Aorta (tissue), 5 donors: ENCODE data around the gene SMU1. TPM values are rescaled to one million over a fixed set of nuclear protein-coding genes. Genes with fewer than 3 reads are reported as not detected.

Source experiments
- ATAC-seq: fragments of 200-7000 bp; cut with Tn5 transposase; one replicate; pipeline ENCODE4 v1.9.1; 2022; ENCODE audit warnings: moderate library complexity; ENCODE audit not compliant: low FRiP score
- DNase-seq, 2 donors: peaks; one replicate each; pipeline ENCODE4 v3.0.0-alpha.2; 2020
- H3K27ac ChIP-seq, 2 donors: one replicate each; pipeline ENCODE4 v1.5.1; 2013; ENCODE audit warnings: low read length in 2 of 2, mild to moderate bottlenecking in 2 of 2, moderate library complexity in 2 of 2, control low read depth in 1 of 2, inconsistent platforms in 1 of 2, low read depth in 1 of 2
- H3K27me3 ChIP-seq, 2 donors: one replicate each; pipeline ENCODE4 v1.6.1; 2013; ENCODE audit warnings: control low read depth in 1 of 2, low read length in 1 of 2, mild to moderate bottlenecking in 1 of 2, moderate library complexity in 1 of 2; ENCODE audit not compliant: insufficient read depth in 2 of 2, control insufficient read depth in 1 of 2
- H3K36me3 ChIP-seq, 2 donors: one replicate each; pipeline ENCODE4 v1.6.1; 2013; ENCODE audit warnings: control low read depth in 1 of 2, low read length in 1 of 2, mild to moderate bottlenecking in 1 of 2; ENCODE audit not compliant: insufficient read depth in 2 of 2, control insufficient read depth in 1 of 2
- H3K4me1 ChIP-seq, 2 donors: one replicate each; pipeline ENCODE4 v1.6.1; 2013; ENCODE audit warnings: low read length in 2 of 2, control low read depth in 1 of 2, mild to moderate bottlenecking in 1 of 2, moderate library complexity in 1 of 2; ENCODE audit not compliant: insufficient read depth in 2 of 2, control insufficient read depth in 1 of 2
- H3K4me3 ChIP-seq, 2 donors: one replicate each; pipeline ENCODE4 v1.5.1; 2013; ENCODE audit warnings: low read length in 2 of 2, control low read depth in 1 of 2, mild to moderate bottlenecking in 1 of 2
- H3K9me3 ChIP-seq: one replicate; pipeline ENCODE4 v1.6.1; 2013; ENCODE audit warnings: mild to moderate bottlenecking, low read length; ENCODE audit not compliant: control insufficient read depth
- WGBS, 2 donors: extraction: QIAGEN DNeasy Blood & Tissue Kit; methylation state at CpG; one replicate each; pipeline ENCODE4 v1.1.7; 2013; 5-methylcytosine and 5-hydroxymethylcytosine counted together
- intact Hi-C, 2 donors: fragments of 100-400 bp; cut with DNase I; formaldehyde crosslinking; loops; one replicate each; pipeline versions ENCODE4 v1.14.2 to v1.15.0; 2022
- polyA plus RNA-seq, 2 donors: library from polyadenylated mRNA; stranded (reverse); fragments of 200-250 nt; gene quantifications; one replicate each; pipeline ENCODE4 v1.2.3, GENCODE V29; 2013
- total RNA-seq, 2 donors: library from RNA; stranded (reverse); fragmentation: NEBNext Ultra II Directional; extraction: Animal tissue kit (Norgen Biotek cat#: 25700); gene quantifications; one replicate each; pipeline ENCODE4 v1.2.1, GENCODE V29; 2021
- donor health status: healthy with polysubstance abuse.
- donor health status: Bipolar disorder and iron deficiency.
- donor health status: DM: no; HTN: no; CAD: no.
- donor health status: DM: no; HTN: no; CAD: no.
- donor health status: DM: yes; HTN: yes; CAD: no.

SMU1 gene
- total and polyA plus RNA-seq, 4 donors, result 8.3 to 18.7 (median 12.1) TPM

DNA sequence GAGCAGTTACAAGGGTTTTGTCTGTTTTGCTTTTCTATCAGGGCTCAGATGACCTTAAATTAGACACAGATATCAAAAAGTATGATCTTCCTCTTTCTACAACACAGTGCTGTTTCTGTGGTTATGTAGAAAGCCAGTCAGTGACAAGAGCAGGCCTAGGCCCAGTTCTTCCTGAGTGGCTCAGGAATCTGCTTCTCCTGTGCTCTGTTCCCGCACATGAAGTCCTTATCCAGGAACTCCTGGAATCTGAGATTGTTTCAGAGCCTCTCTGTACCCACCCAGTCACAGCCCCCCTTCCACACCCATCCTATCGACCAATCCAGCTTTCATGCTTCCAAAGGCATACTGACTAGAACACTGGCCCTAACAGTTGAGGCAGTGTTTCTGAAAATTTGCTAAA, 40.4 kb upstream of the SMU1 start:
- Histone ChIP-seq H3K9me3 (no peaks in the 10 kb centered on the region), H3K27me3 (no peaks in the 10 kb centered on the region), H3K36me3 (peaks cover 3 to 13% of the 10 kb centered on the region in 2 donors), H3K4me3 (no peak overlapping the region), H3K27ac (no peak overlapping the region), H3K4me1 (peaks cover 0 to 1% of the 10 kb centered on the region in 2 donors)
- 28 to 44% methylated on average over 2 of the region's 2 CpGs for WGBS, 2 donors
- intact Hi-C loops, result no loop called here
- ATAC-seq (no peak), DNase-seq (peak in 1 of 2 donors; percentile 38)

DNA sequence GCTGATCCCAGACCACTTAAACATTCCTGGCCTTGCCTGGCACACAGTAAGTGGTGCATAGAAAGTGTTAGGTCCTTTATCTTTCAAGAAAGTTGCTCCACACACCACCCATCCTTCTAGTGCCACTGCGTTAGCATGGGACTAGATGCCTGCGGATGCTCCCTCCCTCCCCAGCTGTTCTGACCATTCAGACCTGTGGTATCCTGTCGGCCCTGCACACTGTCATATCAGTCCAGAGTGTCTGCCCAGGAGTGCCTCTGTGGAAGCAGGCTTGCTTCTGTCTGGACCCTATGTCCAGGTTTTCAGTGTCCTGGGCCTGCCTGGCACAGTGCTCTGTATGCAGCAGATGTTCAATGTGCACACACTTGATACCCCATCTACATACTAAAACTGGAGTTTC, 38.3 kb upstream of the SMU1 start:
- Histone ChIP-seq H3K9me3 (no peaks in the 10 kb centered on the region), H3K36me3 (peaks cover 3 to 11% of the 10 kb centered on the region in 2 donors), H3K27me3 (no peaks in the 10 kb centered on the region), H3K27ac (no peak overlapping the region), H3K4me3 (no peak overlapping the region), H3K4me1 (no peaks in the 10 kb centered on the region)
- no peak for DNase-seq
- 90 to 91% methylated on average over 3 of the region's 3 CpGs for WGBS, 2 donors
- intact Hi-C loops, result no loop called here
- ATAC-seq, result no peak

DNA sequence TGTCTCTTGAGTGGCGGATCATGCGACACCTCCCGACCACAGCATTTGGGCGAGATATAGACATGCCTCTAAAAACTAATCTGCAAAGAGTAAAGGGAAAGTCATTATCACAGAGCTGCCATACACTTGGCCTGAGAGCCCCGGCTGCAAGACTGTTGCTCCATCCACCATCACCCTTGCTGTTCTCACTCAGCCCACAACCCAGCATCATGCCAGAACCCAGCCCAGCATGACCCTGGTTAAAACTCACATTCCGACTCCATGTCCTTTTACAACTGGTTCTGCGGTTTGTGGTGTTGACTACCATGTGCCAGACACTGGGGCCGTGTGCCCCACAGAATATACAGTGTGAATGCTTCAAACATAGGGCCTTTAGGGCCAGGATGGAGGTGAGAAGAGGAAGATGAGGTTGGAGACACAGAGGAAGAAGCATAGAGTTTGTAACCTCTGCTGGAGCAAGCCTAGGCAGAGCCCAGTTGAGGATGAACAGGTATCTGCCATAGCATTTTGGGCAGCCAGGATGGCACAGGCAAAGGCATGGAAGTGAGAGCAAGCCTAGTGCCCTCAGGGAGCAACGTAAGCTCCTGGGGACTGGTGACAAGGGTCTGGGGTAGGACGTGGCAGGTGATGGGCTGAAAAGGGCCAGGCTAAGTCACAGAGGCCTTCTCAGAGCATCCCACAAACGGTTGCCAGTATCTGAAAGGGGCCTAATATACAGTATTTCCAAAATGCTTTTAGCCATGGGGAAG, 37.5 kb upstream of the SMU1 start:
- H3K4me1 ChIP-seq, result no peaks in the 10 kb centered on the region
- no peak overlapping the region for H3K27ac ChIP-seq
- peaks cover 3 to 8% of the 10 kb centered on the region in 2 donors for H3K36me3 ChIP-seq
- no peak for ATAC-seq
- H3K4me3 ChIP-seq, result no peak overlapping the region
- no peaks in the 10 kb centered on the region for H3K9me3 ChIP-seq
- intact Hi-C loops, result no loop called here
- no peak for DNase-seq
- H3K27me3 ChIP-seq, result no peaks in the 10 kb centered on the region
- WGBS, 2 donors, result 90% methylated on average over 11 of the region's 11 CpGs

DNA sequence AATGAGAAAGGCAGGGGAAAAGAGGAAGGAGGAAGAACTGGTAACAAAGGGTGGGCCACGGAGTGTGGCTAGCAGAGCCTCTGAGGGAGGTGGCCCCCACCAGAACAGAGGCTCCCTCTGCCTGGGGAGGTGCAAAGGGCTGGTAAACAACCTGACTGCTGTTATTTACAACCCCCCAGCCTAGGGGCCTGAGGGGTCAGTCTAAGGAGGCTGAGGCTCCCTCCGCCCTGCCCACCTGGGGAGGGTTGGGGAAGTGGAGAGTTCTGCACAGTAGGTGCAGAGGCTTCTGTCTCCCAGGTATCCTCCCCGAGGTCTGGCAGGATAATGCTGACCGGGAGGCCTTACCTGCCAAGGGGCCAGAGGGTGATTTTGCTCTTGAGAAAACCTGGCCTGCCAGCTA, 35.6 kb upstream of the SMU1 start:
- no peaks in the 10 kb centered on the region for H3K4me1 ChIP-seq
- H3K9me3 ChIP-seq, result no peaks in the 10 kb centered on the region
- 66 to 75% methylated on average over 4 of the region's 4 CpGs for WGBS, 2 donors
- DNase-seq, result no peak
- no peak overlapping the region for H3K4me3 ChIP-seq
- peaks cover 0 to 8% of the 10 kb centered on the region in 2 donors for H3K36me3 ChIP-seq
- no peaks in the 10 kb centered on the region for H3K27me3 ChIP-seq
- ATAC-seq, result no peak
- intact Hi-C loops, result no loop called here
- H3K27ac ChIP-seq, result no peak overlapping the region

DNA sequence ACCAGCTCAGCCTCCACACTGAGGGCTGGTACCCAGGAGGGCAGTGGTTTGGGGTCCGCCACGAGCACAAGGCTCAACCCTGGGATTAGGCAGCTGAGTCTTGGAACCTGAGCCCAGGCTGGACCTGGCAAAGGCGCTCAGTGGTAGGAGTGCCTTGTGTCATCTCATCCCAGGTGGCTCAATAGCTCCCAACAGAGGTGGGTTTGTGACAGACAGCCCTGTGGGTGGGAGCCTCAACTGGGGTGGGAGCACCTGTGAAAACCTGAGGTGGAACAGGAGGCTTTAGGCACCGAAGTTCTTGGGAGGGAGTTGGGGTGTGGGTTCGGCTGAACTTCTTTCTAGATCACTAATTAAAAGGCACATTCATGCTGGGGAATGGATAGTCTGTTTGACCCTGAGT, 35.2 kb upstream of the SMU1 start:
- intact Hi-C loops, result no loop called here

DNA sequence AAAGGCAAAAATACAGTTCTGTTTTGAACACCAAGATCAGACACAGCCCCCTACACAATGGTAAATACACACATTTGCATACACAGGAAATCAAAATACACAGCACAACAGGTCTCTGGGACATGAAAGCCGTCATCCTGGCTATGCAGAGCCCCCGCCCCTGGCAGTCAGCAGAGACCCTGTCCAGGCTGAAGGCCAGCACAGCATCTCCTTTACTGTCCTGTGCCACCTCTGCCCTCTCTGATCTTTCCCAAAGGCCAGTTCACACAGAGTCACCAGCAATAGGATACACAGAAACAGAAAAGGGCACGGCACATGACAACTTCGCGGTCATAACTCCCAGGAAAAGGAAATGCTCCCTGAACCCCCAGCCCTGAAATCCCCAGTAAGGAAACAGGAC, 34.2 kb upstream of the SMU1 start:
- no peaks in the 10 kb centered on the region for H3K4me1 ChIP-seq
- H3K4me3 ChIP-seq, result no peak overlapping the region
- no peak overlapping the region for H3K27ac ChIP-seq
- ATAC-seq, result no peak
- no peaks in the 10 kb centered on the region for H3K27me3 ChIP-seq
- no peak for DNase-seq
- no peaks in the 10 kb centered on the region for H3K9me3 ChIP-seq
- 83 to 97% methylated on average over 5 of the region's 5 CpGs for WGBS, 2 donors
- H3K36me3 ChIP-seq, result peaks cover 0 to 8% of the 10 kb centered on the region in 2 donors
- intact Hi-C loops, result no loop called here

More for the DNA sequence above, 35.2 kb upstream of the SMU1 start:
- peaks cover 0 to 8% of the 10 kb centered on the region in 2 donors for H3K36me3 ChIP-seq
- H3K9me3 ChIP-seq, result no peaks in the 10 kb centered on the region
- 82 to 87% methylated on average over 5 of the region's 5 CpGs for WGBS, 2 donors
- H3K4me1 ChIP-seq, result no peaks in the 10 kb centered on the region
- no peaks in the 10 kb centered on the region for H3K27me3 ChIP-seq
- H3K27ac ChIP-seq, result no peak overlapping the region
- ATAC-seq (no peak), DNase-seq (no peak)
- H3K4me3 ChIP-seq, result no peak overlapping the region

DNA sequence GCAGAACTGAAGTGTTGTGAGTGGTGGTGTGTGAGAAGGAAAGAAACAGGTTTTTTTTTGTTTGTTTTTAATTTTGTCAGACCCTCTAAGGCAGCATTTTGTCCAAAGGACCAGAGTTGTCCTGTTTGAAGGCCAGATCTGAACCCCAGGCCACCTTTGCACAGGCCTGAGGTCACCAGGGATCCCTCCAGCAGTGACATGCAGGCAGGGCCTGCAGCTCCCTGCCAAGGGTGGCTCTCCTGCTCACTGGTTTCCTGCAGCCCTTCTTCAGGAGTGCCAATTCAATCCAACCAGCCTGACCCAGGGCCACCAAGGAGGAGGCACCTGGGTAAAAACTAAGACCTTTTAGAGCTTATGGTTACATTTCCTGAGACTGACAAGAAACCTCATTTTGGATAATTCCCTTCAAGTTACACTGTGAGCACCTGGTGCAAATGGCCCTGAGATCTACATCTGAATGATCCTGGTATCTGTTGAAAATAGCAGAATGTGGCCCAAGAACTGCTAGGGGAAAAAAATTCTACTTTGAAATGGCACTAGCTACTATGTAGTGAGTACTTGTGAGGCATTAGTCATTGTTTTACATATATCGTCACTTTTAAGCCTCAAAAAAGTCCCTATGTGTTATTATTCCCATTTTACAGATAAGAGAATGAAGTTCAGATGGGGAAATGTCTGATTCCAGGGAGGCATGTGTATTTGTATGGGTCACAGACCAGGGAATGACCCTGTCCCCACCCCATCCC, 33.5 kb upstream of the SMU1 start:
- intact Hi-C loops, result no loop called here
- H3K4me3 ChIP-seq, result no peak overlapping the region
- no peak overlapping the region for H3K27ac ChIP-seq
- 26 to 32% methylated on average over 1 of the region's 1 CpG for WGBS, 2 donors
- ATAC-seq (no peak), DNase-seq (no peak)
- peaks cover 0 to 8% of the 10 kb centered on the region in 2 donors for H3K36me3 ChIP-seq
- no peaks in the 10 kb centered on the region for H3K4me1 ChIP-seq
- H3K27me3 ChIP-seq, result no peaks in the 10 kb centered on the region
- no peaks in the 10 kb centered on the region for H3K9me3 ChIP-seq

DNA sequence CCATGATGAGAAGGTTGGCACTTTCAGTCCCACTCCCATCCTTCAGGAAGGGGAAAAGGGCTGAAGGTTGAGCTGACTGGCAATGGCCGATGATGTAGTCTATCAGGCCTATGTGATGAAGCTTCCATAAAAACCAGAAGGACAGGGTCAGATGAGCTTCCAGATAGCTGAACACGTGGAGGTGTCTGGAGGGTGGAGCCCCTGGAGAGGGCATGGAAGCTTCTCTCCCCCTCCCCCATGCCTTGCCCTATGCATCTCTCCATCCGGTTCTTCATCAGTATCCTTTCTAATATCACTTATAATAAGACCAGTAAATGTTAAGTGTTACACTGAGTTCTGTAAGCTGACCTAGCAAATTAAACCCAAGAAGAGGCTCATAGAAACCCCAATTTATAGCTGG, 32.6 kb upstream of the SMU1 start:
- Histone ChIP-seq H3K4me3 (no peak overlapping the region), H3K4me1 (no peaks in the 10 kb centered on the region)
- 73 to 79% methylated on average over 3 of the region's 3 CpGs for WGBS, 2 donors

DNA sequence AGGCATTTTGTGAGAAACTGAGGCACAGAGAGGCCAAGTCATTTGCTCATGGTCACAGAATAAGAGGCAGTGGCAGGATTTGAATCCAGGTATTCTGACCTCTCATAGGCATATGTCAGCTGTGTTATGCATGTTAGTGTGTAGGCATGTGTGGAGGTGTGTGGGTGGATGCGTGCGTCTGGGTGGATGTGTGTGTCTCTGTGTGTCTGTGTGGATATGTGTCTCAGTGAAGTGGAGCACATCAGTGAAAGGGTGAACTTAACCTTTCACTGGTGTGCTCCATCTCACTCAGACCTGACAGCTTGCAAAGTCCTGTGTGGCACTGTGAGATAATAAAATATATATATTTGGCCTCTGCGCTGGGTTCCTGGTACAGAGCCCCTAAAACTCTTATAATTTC, 32.0 kb upstream of the SMU1 start:
- intact Hi-C loops, result no loop called here
- Histone ChIP-seq H3K4me1 (no peaks in the 10 kb centered on the region), H3K4me3 (no peak overlapping the region), H3K36me3 (peaks cover 0 to 2% of the 10 kb centered on the region in 2 donors), H3K9me3 (no peaks in the 10 kb centered on the region), H3K27ac (no peak overlapping the region), H3K27me3 (no peaks in the 10 kb centered on the region)
- 92 to 93% methylated on average over 3 of the region's 3 CpGs for WGBS, 2 donors
- no peak for ATAC-seq
- DNase-seq, result no peak

More for the DNA sequence above, 32.6 kb upstream of the SMU1 start:
- Histone ChIP-seq H3K36me3 (peaks cover 0 to 3% of the 10 kb centered on the region in 2 donors), H3K27me3 (no peaks in the 10 kb centered on the region), H3K9me3 (no peaks in the 10 kb centered on the region), H3K27ac (no peak overlapping the region)
- ATAC-seq (no peak), DNase-seq (no peak)
- intact Hi-C loops, result no loop called here
